Astrocyte (in vitro differentiated cells and primary cell): Measurements from ENCODE around the gene KCNMA1.

Experiments
- EZH2 ChIP-seq: IDR thresholded peaks from 2 replicates; pipeline ENCODE4 v1.6.1; 2012; ENCODE audit warnings: mild to moderate bottlenecking, low read length, inconsistent platforms; ENCODE audit not compliant: insufficient read depth
- TF ChIP-seq, protein P1 (sequence below): IDR thresholded peaks from 2 replicates; pipeline ENCODE4 v1.5.1; 2011; ENCODE audit warnings: low read depth, mild to moderate bottlenecking, inconsistent platforms, low read length, moderate library complexity; ENCODE audit not compliant: insufficient read depth

DNA sequence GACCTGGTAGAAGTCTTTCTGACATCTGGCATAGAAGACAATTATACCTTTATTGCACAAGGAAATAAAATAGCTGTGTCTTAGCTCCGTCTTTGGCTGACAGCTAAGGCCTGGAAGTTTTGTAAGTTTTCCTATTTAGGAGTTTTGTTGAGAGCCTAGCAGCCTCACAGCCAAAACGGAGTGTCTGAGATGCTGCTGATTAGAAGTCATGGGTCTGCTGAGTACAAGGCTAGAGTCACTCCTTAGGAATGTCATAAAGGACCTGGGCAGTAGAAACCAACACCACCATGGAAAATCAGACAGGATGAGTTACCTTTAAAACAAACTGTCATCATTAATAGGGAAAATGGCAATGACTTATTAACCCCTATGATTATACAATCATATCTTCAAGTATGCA lies 442.5 kb downstream of the KCNMA1 start:
- TF ChIP-seq, protein P1, sequence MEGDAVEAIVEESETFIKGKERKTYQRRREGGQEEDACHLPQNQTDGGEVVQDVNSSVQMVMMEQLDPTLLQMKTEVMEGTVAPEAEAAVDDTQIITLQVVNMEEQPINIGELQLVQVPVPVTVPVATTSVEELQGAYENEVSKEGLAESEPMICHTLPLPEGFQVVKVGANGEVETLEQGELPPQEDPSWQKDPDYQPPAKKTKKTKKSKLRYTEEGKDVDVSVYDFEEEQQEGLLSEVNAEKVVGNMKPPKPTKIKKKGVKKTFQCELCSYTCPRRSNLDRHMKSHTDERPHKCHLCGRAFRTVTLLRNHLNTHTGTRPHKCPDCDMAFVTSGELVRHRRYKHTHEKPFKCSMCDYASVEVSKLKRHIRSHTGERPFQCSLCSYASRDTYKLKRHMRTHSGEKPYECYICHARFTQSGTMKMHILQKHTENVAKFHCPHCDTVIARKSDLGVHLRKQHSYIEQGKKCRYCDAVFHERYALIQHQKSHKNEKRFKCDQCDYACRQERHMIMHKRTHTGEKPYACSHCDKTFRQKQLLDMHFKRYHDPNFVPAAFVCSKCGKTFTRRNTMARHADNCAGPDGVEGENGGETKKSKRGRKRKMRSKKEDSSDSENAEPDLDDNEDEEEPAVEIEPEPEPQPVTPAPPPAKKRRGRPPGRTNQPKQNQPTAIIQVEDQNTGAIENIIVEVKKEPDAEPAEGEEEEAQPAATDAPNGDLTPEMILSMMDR: no peak
- no peak for TF ChIP-seq EZH2
